Activated naive CD4-positive, alpha-beta T cell treated with Interleukin-2 at 50 U/mL for 16 hours (primary cell): Measurements from ENCODE around the gene ABCA7.

Source experiments
- DNase-seq: peaks from one replicate; pipeline ENCODE4 v3.0.0-alpha.2; 2020

Gene ABCA7

DNA sequence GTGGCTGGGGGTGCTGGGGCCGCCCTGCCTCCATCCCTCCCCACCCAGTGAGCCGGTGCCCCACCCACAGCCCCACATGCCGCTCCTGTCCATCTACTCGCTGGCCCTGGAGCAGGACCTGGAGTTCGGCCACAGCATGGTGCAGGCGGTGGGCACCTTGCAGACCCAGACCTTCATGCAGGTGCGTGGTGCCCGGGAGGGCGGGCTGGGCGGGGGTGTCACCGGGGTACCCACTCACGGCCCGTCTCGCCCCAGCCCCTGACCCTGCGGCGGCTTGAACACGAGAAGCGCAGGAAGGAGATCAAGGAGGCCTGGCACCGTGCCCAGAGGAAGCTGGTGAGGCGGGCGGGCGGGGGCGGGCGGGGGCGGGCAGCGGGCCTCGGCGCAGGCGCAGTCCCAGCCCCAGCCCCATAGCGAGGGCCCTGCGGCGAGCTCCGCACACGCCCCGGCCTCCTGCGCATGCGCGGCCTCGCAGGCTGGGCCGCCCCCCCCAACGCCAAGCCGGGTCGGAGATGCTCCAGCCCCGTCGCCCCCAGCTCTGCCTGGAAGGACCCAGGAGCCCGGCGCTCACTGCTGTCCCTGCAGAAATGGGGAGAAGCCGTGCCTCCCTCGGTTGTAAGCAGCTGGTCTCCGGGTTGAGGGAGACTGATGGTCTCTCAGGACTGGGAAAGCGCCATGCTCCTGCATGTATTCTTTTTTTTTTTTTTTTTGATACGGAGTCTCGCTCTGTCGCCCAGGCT lies 34.8 kb downstream of the ABCA7 start:
- peak; percentile 84 for DNase-seq

DNA sequence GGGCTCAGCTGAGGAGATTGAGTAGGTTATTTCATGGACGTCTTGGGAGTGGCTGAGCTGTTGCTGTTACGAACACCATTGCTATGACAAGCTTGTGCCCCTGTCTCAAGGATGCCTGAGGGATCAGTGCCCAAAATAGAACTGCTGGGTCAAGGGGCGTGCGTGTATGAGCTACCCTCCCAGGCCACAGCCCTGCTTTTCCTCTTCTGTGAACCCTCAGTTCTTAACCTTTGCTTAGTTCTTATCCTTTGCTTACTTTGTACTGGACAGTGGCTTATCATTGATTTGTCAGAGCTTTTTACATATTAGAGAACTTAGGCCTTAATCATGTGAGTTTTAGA lies 36.1 kb downstream of the ABCA7 start:
- no peak for DNase-seq

DNA sequence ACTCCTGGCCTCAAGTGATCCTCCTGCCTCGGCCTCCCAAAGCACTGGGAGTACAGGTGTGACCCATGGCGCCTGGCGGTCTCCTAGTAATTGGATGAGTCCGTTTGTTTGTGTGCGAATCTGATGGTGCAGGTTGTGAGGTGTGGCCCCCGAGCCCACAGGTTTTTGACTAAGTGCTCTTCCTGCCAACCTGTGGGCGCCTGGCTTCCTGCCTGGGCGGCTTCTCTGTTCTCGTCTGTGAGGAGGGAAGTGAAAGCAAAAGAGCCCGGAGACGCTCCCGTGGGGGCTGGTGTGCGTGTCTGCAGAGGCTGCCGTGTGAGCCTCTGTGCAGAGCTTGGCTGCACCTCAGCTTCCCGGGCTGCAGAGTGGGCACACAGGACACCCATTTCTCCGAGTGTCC lies 37.0 kb downstream of the ABCA7 start:
- DNase-seq, result peak; percentile 94

DNA sequence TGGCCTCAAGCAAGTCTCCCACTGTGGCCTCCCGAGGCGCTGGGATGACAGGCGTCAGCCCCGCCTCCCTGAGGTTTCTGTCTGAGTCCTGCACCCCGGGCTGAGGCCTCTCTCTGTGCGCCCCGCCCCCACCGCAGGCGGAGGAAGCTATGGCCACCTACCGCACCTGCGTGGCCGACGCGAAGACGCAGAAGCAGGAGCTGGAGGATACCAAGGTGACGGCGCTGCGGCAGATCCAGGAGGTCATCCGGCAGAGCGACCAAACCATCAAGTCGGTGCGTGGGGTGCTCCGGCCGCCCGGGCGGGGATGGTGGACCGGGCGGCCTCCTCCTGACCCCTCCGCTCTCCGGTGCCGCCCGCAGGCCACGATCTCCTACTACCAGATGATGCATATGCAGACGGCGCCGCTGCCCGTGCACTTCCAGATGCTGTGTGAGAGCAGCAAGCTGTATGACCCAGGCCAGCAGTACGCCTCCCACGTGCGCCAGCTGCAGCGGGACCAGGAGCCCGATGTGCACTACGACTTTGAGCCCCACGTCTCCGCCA lies 39.7 kb downstream of the ABCA7 start:
- DNase-seq, result peak; percentile 76

DNA sequence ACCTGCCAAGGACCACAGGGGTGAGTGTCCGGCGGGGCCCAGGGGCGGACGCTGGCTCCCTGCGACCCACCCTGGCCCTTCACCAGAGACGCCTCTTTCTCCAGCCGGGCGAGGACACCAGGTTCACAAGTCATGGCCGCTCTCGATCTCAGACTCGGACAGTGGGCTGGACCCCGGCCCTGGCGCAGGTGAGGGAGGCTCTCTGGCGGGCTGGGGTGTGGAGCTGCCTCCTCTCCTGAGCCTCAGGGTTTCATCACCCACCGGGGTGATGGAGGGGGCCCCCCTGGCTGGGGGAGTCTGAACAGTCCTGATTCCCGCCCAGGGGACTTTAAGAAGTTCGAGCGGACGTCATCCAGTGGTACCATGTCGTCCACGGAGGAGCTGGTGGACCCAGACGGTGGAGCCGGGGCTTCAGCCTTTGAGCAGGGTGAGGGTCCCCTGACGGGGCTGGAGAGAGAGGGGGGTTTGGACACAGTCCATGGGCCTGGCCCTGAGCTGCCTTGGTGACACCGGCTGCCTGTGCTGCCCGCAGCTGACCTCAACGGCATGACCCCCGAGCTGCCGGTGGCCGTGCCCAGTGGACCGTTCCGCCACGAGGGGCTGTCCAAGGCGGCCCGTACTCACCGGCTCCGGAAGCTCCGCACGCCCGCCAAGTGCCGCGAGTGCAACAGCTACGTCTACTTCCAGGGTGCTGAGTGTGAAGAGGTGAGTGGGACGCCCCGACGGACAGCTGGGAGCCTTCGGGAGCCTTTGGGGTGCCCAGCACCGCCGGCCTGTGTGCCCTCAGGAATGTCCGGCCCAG lies 40.7 kb downstream of the ABCA7 start:
- DNase-seq, result no peak

DNA sequence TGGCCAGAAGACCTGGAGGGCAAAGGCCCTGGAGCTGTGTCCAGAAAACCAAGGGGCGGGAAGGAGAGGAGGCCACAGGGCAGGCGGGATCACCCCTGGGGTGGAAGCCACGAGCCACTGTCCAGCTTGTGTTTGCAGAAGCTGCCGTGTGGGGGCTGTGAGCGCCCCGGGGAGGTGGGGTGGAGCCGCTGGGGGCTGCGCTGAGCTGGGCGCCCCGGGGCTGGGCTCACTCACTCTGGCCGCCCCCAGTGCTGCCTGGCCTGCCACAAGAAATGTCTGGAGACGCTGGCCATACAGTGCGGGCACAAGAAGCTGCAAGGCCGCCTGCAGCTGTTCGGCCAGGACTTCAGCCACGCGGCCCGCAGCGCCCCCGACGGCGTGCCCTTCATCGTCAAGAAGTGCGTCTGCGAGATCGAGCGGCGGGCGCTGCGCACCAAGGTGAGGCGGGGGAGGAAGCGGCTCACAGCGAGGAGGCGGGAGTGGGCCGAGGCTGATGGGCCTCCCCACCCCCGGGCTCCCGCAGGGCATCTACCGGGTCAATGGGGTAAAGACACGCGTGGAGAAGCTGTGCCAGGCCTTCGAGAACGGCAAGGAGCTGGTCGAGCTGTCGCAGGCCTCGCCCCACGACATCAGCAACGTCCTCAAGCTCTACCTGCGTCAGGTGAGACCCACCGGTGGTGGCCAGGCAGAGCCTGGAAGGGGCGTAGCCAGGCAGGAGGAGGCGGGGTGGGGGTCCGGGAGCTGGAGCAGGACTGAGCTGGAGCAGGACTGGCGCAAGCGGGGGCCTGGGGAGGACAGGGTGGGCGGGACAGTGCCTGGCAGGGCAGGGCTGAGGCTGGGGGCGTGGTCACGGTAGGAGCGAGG lies 41.6 kb downstream of the ABCA7 start:
- no peak for DNase-seq

DNA sequence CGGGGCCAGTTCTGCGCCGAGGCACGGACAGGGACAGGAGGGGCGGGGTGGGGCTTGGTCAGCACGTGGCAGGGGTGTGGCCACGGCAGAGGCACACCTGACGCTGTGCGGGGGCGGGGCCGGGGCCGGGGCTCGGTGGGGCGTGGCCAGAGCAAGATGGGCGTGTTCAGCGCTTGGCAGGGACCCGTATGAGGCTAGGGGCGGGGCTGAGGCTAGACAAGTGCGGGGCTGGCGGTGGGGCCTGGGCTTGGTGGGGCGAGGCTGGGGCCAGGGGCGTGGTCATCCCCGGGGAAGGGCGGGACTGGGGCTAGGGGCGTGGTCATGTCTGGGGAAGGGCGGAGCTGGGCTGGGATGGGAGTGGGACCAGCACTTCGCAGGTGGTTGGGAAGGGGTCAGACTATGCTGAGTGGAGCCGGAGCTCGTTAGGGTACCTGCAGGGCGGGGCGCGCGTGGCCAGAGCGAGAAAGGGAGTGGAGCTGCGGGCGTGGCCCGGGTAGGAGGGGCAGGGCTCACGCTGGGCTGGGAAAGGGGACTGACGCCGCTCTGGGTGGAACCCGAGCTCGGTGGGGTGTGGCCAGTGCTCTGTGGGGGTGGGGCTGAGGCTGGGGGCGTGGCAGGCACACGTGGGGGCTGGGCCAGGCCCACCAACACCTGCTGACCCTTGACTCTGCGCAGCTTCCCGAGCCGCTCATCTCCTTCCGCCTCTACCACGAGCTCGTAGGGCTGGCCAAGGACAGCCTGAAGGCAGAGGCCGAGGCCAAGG lies 42.4 kb downstream of the ABCA7 start:
- DNase-seq, result peak; percentile 72

DNA sequence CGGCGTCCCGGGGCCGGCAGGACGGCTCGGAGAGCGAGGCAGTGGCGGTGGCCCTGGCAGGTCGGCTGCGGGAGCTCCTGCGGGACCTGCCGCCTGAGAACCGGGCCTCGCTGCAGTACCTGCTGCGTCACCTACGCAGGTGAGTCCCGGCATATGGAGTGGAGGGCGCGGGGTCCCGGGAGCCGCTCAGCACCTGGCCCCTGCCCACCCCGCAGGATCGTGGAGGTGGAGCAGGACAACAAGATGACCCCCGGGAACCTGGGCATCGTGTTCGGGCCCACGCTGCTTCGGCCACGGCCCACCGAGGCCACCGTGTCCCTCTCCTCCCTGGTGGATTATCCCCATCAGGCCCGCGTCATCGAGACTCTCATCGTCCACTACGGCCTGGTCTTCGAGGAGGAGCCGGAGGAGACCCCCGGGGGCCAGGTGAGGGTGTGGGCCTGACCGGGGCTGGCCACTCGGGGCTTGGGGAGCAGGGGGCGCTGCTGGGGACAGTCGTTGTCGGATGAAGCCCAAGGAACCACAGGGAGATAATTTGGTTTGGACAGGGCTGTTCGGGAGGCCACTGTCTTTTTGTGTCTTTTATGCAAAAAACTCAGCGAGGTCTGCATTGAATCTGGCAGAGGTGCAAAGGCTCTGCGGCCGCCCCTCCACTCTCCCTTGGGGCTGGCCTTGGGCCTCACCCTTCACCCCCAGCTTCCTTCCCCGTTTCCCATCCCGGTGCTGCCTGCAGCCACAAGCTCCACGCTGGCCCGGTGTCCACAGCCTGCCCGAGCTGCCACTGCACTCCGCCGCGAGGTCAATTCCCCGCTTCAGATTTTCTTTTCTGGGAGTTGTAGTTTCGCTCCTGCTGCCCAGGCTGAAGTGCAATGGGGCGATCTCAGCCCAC lies 43.3 kb downstream of the ABCA7 start:
- no peak for DNase-seq

DNA sequence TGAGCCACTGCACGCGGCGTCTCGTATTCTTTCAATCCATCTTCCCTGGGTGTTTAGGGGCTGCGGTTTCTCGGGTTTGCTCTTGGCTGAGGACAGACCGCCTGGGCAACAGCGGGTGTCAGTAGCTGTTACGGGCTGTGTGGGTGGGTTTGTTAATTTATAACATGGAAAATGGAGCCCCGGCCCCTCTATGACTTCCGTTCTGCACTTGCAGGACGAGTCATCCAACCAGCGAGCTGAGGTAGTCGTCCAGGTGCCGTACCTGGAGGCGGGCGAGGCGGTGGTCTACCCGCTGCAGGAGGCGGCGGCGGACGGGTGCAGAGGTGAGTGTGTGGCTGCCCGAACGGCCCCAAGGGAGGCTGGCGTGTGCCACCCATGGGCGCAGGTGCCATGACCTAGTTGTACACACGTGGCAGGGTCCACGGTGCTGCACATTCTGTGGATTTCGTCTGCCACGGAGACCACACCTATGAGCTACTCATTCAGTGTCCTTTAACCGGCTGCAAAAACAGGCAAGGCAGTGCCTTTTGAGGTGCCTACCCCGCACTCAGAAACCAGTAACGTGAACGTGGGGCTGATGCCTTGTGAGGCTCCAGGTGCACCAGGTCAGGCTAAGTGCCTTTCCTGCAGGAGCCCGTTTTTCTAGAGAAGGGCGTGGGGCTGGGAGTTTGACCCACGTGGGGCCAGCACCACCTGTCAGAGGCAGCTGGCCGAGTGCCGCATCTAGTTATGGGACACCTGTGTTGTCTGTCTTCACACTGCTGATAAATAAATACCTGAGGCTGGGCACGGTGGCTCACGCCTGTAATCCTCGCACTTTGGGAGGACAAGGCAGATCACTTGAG lies 44.3 kb downstream of the ABCA7 start:
- DNase-seq, result peak; percentile 43

DNA sequence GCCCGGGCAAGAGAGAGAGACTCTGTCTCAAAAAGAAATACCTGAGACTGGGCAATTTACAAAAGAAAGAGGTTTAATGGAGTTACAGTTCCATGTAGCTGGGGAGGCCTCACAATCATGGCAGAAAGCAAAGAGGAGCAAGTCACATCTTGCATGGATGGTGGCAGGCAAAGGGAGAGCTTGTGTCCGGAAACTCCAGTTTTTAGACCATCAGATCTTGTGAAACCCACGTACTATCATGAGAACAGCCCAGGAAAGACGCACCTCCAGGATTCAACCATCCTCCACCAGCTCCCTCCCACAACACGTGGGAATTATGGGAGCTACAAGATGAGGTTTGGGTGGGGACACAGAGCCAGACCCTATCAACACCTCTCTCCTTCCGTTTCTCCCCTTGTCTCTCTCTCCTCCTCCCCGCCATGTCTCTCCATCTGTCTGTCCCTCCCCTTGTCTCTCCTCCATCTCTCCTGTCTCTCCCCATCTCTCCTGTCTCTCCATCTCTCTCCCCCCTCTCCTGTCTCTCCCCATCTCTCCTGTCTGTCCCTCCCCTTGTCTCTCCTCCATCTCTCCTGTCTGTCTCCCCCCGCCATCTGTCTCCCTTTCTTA lies 45.2 kb downstream of the ABCA7 start:
- DNase-seq, result no peak

DNA sequence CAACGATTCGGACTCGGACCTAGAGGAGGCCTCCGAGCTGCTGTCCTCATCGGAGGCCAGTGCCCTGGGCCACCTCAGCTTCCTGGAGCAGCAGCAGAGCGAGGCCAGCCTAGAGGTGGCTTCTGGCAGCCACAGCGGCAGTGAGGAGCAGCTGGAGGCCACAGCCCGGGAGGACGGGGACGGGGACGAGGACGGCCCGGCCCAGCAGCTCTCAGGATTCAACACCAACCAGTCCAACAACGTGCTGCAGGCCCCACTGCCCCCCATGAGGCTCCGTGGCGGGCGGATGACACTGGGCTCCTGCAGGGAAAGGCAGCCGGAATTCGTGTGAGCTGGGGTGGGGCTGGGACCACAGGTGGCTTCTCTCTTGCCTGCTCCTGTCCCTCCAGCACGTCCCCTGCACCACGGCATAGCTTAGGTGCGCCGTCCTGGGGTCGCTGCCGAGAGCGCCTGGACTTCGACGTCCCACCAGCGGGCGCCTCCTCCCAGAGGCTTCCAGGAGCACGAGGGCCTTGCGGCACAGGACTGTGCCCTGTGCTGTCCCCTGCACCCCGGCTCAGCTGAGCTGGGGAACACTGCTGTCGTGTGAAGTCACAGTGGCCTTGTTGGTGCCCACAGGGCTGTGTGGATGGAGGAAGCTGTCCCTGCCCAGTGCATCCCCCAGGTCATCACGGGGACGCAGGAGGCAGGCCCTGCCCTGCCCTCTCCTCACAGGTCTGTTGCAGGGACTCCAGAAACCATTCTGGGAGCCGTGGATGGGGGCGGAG lies 46.0 kb downstream of the ABCA7 start:
- no peak for DNase-seq

DNA sequence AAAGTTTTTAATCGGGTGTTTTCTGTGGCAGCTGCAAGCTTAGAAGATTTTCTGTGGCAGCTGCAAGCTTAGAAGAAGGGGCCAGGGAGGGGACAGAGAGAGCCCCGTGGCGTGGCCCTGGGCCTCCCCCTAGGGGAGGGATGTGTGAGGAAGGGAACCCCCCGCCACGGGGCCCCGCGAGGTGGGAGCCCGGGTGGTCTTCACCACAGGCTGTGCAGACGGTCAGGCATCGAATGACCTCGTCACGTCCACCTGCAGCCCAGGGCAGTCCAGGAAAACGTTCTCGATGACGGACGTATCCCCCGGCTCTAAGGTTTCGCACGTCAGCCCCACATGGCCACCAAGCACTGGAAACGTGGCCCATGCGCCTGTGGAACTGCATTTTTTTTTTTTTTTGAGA lies 46.7 kb downstream of the ABCA7 start:
- DNase-seq, result no peak

DNA sequence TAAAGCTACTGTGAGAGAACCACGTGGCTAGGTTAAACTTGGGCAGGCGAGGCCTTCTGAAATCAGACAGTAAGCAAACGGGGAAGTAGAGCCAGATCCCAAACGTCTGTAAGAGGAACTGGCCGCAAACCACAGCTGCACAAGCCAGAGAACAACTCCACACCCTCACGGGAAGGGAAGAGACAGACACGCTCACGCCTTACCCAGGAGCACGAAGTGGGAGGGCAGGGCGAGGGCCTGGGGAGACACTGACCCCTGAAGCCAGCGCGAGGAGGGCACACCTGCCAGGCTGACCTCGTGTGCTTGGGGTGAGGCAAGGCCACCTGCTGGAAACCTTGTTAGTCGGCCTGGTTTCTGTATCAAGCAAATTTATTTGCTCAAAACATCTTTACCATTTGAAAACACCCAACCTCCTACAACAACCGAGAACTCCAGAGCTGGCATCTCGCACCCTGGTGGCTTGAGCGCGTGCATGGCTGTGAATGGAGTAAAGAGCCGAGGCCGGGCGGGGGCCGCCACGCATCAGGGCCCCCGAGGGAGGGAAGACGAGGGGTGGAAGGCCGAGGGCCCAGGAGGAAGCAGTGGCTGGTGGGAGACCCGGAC lies 48.0 kb downstream of the ABCA7 start:
- peak; percentile 28 for DNase-seq

DNA sequence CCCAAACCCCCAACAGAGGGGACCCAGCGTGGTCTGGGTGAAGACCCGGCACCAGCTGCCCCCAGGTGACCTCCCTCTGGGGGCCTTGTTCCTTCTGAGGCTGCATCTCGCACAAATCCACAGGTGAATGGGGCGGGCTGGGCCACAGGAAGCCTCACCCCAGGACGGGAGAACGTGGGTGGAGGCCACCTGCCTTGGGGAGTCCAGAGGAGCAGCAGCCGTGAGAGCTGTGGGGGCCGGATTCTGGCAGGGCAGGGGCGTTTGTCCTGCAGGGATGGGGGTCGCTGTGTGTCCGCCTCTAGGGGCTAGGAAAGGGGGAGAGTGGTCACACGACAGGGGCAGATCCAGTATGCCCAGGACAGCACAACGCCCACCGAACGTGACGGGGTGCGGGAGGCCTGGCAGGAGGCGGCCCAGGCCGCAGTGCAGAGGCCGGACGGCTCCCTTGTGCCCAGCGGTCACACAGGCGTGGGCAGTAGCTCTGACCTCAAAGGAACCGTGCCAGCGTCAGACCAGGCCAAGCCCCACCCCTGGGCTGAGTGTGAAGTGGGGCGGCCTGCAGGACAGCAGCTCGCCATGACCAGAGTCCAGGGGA lies 48.6 kb downstream of the ABCA7 start:
- DNase-seq, result no peak

DNA sequence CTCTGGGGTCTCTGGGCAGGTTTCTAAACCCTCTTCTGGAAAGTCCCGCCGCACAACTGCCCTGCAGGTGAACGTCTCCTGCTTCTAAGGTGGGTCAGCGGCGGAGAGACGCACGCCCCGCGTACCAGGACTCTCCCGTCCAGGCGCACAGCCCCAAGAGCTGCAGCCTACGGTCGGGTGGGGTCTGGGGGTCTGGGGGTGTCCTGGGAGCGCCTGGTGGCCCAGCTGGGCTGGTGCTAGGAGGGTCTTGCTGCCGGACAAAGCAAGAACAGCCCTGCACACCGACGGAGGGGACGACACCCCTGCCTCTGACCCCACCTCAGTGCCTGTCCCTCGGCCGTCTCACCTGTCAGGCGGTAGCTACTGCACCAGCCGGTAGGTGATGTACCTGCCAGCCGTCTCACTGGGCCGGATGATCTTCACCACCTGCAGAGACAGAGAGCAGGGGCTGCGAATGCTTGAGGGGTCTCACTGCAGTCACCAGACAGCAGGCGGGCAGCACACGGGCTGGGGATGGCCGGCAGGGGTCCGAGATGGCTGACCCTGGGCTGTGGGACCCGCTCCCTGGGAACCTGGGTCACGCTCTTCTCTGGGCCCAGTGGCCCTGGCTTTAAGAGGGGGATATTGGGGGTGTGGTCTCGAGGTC lies 49.3 kb downstream of the ABCA7 start:
- no peak for DNase-seq

DNA sequence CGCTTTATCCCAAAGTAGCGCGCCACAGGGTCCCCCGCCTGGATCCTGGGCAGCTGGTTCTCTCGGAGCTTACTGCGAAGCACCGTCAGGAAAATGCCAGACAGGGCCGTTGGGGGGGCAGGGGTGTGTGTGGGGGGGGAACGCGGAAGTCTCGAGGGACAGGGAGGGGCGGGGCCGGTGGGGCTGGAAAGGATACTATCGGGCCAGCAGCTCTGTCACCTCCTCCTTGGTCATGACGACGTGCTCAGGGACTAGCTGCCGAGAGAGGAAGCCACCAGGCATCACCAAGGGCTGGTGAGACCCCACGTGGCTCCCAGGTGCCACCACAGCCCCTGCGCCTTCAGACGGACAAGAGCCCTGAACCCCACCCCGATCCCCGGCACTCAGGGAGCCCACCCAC lies 50.0 kb downstream of the ABCA7 start:
- peak; percentile 6 for DNase-seq

DNA sequence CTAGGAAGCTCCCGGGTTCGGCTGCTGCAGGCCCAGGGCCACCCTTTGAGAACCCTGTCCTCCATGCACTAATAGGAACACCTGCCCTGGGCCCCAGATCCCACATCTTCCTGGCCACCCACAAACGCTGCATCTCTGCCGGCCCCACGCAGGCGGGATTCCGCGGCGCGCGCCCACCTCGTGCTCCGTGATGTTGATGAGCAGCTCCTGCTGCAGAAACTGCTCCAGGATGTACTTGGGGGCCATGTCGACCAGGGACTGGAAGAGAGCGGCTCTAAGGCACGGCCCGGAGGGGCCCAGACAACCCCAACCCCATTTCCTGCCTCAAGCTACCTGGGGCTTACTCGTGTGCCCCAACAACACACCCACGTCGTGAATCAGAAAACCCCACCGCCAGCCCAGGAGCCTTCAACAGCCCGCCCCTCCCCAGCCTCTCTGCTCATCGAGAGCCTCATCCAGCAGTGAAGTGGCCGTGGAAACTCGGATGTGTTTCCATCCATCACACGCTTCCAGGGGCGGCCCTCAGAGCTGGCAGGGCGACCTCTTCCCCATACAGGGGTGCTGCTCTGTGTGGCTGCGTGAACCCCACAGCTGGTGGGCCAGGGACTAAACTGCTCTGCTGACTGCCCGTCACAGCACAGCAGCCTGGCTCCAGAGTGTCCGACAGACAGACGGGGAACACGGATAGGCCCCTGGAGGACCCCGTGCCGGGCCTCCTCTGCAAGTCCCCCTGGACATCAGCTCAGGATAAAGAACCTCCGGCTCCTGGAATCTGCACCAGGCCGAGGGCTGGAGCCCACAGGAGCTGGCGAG lies 51.0 kb downstream of the ABCA7 start:
- DNase-seq, result peak; percentile 16
